GM18870 (cell line): ENCODE data around the gene SRRT.

Experiments used
- ATAC-seq: cut with Tn5 transposase; IDR thresholded peaks from one replicate; pipeline ENCODE4 v1.9.1; 2021; ENCODE audit warnings: moderate library complexity; ENCODE audit not compliant: unreplicated experiment

SRRT gene

DNA sequence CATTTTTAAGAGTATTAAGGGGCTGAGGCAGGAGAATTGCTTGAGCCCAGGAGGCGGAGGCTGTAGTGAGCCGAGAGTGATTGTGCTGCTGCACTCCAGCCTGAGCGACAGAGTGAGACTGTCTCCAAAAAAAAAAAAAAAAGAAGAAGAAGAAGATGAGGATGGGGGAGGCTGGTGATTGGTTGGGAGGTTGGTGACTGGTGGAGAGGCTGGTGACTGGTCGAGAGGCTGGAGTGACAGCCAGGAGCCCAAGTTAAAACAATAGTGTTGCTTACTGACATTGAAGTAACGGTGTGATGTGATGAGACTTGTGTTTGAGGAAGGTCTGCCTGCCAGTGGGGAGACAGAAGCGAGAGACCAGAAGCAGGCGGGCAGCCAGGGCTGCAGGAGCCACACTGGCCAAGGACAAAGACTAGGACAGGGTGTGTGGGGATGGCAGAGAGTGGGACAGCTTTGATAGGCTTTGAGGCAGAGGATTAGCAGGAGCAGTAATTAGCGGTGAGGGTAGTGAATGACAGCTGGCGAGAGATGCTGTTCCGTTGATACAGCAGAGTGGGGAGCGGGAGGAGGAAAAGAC, 4.9 kb downstream of the SRRT start:
- no peak for ATAC-seq

DNA sequence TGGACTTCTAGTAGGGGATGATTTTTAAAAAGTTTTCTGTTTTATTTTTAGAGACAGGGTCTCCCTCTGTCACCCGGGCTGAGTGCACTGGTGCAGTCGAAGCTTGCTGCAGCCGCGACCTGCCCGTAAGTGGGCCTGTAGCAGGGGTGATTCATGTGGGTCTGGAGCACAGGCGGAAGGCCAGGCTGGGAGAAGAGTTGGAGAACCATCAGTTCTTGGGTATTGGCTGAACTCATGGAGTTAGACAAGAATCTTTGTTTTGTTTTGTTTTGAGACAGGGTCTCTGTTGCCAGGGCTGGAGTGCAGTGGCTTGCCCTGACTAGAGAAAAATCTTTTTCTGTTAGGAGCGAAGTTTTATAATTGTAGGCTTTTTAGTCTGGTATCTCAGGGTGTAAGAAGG, 5.7 kb downstream of the SRRT start:
- ATAC-seq = no peak

DNA sequence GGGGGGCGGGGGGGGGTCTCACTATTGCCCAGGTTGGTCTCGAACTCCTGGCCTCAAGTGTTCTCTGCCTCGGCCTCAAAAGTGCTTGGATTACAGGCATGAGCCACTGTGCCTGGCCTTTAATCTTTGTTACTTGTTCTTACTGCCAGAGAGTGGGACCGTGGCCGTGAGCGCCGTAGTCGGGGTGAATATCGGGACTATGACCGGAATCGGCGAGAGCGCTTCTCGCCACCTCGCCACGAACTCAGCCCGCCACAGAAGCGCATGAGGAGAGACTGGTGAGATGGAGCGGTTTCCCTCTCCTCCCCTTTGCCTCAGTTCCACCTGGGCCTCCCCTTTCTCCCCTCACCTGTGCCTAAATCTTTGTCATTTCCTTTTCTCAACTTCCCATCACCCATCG, 6.2 kb downstream of the SRRT start:
- ATAC-seq = no peak

DNA sequence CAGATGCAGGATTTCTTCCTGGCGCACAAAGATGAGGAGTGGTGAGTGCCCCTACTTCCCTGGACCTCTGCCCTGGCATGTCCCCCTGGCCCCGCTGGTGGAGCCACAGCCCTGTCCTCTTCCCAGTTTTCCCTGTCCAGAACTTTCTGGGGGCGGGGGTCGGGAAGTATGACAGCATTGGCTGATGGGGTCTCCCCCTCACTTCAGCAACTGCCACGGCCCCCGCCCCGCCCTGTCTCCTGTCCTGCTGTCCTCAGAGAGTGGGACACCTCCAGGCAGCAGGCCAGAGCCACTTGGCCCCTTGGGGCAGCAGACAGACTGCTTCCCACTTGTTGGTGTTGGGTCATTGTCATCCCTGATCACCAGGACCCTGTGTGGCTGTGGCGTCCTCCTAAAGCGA, 7.3 kb downstream of the SRRT start:
- no peak for ATAC-seq

DNA sequence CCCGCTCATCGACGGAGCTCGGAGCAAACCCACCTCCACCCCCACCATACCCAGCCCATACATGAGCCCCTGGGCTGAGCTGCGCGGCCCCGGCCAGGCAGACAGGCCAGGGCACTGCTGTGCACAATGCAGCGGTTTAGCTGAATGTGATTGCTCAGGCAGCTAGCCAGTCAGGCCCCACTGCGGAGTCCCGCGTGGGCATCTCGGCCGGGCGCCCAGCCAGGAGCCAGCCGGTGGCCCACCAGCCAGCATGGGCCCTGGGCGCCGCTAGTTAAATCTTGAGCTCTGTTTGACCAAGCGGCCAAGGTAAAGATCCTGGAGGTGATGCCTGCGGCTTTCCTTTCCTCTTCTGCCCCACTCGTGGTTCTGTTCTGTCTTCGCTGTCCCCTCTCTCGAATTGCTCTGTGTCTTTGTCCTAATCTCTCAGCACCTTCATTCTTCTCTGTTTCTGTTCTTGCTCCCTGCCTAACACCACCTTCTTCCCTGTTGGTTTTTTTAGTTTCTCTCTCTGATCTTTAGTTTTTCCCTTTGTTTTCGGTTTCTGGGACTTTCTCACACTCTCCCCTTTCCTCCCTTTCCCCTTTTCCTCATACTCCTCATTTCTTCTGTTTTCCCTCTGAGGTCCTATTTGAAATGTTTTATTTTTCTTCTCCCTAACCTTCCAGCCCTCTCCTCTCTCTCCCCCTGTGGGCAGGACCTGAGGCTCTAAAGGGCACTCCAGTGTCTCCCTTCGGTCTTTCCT, 8.1 kb downstream of the SRRT start:
- ATAC-seq = no peak

DNA sequence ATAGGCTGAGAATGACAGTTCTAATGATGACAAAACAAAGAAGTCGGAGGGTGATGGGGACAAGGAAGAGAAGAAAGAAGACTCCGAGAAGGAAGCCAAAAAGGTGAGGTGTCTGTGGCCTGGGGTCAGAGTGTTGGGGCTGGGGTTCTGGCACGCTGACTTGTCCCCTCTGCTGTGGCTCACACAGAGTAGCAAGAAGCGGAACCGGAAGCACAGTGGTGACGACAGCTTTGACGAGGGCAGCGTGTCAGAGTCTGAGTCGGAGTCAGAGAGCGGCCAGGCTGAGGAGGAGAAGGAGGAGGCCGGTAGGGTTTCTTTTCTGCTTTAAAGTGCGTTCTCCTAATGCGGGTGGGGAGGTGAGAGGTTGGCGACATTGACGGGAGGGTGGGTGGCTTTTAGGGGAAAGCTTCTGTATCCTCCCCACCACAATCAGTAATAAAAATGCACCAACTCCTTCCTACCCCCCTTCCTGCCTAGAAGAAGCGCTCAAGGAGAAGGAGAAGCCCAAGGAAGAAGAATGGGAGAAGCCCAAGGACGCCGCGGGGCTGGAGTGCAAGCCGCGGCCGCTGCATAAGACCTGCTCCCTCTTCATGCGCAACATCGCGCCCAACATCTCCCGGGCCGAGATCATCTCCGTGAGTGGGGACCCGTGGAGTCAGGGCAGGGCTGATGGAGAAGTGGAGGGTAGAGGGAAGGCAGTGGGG, 10.0 kb downstream of the SRRT start:
- no peak for ATAC-seq

DNA sequence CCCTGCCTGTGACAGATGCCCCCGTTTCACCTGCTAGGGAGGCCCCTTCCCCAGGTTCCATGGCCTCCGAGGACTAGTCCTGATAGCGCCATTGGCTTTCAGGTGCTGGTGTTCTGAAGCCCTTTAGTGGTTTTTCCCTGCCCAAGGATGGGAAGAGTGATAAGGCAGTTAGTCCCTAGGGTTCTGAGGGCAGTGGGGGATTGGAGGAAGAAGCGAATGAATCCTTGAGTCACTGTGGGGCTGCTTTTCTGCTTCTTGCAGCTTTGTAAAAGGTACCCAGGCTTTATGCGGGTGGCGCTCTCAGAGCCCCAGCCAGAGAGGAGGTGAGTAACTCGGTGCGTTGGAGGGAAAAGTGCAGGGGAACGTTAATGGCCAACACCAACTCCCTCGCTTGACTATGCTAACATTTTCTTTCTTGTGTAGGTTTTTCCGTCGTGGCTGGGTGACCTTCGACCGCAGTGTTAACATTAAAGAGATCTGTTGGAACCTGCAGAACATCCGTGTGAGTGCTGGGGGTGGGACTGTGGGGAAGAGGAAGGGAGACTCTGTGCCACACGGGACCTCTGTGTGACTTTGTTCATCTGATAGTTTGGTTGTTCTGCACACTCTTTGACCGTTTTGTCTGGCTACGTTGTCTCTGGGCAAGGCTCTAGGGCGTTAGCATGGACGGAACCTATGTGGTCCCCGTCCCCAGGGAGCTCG, 10.7 kb downstream of the SRRT start:
- ATAC-seq = no peak

DNA sequence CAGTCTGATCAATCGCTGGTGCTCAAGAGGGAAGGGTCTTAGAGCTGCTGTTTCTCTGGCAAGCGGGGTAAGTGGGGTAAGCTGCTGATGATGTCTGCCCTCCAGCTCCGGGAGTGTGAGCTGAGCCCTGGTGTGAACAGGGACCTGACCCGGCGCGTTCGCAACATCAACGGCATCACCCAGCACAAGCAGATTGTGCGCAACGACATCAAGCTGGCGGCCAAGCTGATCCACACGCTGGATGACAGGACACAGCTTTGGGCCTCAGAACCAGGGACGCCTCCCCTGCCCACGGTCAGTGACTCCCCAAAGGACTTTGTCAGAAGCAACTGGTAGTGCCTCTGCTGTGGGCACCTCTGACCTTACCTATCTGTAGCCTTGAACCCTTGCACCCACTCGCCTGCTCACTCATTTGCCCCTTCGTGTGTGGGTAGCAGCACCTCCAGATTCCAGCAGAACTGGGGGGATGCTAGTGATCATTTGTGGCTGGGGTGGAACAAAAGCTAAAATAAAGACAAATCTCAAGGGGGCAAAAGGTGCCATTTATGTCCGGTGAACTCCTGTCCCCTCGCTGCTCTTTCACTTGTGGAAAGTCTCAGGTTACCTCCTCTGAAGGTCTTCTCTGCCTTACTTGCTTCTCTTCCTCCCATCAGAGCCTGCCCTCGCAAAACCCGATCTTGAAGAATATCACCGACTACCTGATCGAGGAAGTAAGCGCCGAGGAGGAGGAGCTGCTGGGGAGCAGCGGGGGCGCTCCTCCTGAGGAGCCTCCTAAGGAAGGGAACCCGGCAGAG, 11.4 kb downstream of the SRRT start:
- no peak for ATAC-seq

DNA sequence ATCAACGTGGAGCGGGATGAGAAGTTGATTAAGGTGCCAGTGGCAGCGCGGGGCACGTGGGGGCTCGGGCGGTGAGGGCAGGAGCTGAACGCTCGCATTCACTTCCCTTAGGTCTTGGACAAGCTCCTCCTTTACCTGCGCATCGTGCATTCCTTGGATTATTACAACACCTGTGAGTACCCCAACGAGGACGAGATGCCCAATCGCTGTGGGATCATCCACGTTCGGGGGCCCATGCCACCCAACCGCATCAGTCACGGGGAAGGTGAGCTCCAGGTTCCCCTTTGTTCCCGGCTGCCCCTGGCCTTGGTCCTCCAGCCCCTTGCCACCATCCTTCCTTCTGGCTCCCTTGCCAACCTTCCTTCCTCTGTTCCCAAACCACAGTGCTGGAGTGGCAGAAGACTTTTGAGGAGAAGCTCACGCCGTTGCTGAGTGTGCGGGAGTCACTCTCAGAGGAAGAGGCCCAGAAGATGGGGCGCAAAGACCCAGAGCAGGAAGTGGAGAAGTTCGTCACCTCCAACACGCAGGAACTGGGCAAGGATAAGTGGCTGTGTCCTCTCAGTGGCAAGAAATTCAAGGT, 12.1 kb downstream of the SRRT start:
- ATAC-seq = no peak

DNA sequence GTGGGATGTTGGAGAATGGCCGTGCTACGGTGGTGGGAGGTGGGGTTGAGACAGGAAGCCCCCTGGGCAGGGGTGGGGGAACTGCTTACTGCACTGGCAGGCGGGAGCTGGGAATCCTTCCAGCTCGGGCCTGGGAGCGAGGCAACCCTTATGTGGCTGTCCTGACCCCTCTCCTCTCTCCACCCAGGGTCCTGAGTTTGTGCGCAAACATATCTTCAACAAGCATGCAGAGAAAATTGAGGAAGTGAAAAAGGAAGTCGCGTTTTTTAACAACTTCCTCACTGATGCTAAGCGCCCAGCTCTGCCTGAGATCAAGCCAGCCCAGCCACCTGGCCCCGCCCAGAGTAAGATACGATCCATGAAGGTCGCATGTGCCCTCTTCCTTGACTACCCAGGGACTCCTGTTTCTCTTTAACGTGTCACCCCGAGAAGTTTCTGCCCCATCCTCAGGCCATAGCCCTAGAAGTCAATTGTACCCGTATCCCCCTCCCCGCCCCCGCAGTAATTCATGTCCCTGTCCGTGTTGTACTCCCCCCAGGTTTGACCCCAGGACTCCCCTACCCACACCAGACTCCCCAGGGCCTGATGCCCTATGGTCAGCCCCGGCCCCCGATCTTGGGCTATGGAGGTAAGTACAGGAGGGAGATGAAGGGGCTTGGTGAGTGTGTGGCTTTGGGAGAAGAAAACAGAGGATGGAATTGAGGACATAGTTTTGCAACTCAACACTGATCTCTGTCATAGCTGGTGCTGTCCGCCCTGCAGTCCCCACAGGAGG, 12.8 kb downstream of the SRRT start:
- ATAC-seq = peak; percentile 42

DNA sequence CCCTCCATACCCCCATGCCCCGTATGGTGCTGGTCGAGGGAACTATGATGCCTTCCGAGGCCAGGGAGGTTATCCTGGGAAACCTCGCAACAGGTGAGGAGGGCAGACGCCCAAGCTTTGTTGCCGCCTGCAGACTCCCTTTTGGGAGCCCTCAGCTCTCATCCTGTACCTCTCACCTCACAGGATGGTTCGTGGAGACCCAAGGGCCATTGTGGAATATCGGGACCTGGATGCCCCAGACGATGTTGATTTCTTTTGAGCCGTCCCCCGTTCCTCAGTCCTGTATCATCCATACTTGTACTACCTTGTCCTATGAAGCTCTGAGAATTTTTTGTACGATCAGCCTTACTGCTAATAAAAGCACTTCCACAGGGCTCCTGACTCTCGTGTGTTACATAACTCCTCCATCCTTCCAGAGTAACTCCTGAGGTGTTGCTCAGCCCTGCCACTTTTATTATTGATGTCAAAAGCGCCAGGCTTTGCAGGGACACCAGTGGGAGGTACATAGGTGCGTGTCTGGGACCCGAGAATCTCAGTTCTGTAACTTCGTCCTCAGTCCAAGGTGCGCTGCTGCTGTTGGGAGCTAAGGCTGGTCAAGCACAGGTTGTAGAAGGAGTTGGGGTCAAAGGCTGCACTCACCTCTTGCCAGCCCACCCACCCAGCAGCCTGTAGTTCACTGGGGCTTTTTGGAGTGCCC, 13.5 kb downstream of the SRRT start:
- ATAC-seq = no peak

DNA sequence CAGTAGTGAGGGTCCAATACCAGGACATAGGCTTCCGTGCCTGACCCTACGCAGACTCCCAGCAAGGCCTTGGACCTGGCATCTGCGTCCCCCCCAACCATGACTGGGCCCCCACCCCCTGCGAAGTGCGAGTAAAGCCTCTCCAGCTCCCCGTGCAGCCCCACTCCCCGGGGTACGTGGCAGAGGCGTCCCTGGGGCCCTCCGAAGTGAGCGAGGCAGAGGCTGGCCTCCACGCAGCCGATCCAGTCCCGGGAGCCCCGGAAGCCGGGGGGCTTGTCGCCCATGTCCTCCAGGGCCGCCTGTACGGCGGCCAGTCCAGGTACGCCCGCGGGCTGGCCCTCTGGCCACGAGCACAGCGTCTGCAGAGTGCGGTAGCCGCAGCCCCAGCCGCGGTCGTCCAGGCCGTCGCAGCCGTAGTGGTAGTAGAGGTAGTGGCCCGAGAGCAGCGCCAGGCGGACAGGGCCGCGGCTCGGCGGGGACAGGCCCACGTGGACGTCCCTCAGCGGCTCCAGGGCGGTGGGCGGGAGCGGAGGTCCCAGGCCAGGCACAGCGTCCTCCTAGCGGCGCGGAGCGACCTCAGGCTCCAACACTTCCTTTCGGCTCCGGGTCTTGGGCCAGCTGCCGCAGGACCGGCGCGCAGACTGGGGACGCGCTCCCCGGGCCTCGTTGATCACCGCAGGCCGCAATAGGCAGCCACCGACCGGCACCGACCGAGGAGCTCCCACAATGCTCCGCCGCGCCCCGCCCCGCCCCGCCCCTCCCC, 14.3 kb downstream of the SRRT start, which contains the start of gene UFSP1:
TSS of gene UFSP1 (minus strand) at position 728 of the 763 bp plus-strand sequence. CDS start at position 284, 444 bp downstream.
- ATAC-seq = no peak

DNA sequence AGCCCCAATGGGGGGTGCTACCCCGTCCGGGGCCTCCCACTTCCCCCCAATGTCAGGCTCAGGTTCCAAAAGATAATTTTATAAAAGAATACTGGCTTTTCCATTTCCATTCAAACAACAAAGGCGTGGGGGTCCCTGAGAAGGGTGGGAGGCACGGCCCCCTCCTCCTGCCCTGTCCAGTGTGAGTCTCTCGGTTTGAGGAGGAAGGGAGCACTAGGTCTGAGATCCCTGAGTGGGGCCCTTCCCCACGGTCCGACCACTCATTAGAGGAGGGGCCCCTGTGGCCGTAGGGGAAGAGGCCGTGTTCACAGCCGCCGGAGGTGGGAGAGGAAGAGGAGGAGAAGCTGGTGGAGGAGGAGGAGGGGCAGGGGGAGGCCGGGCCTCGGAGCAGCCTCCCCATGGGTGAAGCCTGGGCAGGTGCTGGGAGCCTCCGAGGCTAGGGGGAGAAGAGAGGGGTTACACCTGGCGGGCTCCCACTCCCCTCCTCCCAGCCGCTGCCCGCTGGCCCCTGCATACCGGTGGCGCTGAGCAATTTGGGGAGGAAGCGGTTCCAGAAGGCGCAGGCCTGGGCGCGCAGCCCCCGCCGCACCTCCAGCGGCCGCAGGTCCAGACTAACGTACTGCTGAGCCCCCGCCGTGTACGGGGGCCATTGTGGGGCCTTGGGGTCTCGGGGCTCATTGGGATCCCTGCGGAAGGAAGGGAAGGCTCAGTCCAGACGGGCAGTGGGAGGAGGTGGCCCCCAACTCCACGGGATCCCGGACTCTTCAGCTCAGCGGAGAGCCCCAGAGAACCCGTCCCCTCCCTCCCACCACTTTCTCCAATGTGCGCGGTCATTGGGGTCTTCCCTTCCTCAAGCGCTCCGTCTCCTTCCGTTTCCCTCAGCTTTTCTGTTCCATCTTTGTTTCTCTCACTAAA, 16.0 kb downstream of the SRRT start:
- ATAC-seq = no peak

DNA sequence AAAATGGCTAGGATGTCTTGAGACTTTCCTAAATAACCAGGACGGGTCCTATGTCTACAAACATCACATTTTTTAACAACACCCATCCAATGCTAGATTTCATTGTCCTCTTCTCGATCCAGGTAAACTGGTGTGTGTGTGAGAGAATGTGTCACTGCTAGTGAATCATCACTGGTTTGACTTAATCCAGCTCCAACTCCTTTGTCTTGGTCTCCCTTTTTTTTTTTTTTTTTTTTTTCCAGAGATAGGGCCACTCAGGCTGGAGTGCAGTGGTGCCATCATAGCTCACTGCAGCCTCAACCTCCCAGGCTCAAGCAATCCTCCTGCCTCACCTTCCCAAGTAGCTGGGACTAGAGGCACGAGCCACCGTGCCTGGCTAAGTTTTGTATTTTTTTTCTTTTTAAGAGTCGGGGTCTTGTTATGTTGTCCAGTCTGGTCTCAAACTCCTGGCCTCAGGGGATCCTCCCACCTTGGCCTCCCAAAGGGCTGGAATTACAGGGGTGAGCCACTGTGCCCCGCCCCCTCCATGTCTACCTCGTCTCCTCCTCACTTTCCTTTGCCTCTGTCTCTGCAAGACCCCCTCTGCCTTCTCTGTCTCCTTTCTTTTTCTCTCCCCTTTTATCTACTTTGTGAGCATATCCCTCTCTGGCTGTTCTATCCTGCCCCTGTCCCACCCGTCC, 16.8 kb downstream of the SRRT start:
- no peak for ATAC-seq

DNA sequence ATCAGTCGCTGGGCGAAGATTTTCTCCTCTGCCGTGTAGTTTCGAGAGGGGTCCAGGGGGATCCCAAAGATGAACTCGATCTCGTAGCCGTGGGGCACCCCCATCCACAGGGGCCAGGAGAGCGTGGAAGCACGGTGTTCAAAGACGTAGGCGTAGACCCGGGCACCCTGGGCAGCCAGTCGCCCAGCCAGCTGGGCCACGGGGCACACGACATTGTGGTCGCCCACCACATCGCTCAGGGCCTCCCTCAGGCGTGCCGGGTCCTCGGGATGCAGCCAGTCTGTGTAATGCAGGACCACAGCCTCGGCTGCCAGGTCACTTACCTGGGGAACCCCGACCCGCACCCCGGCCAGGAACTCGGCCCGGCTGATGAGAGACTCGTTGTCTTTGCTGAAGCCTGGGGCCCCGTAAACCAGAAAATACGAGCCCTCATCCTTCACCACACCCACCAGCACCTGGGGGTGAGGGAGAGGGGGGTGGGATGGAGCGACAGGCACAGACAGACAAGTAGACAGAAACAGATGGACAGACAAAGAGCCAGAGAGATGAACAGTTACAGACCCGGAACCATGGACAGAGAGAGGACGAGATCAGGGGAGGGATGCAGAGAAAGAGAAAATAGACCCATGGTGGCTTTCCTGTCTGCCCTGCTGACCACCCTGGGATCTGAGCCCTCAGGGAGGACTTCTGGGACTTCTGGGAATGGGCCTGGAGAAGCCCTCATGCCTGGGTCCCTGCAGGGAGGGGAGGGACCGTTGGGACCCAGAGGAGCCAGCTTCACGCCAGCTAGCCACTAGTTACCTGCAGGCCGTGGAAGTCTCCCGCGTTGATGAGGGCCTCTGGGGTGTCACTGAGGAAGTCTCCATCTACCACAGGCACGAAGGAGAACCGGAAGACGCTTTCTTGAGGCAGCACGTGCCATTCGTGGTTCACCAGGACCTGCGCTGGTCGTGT, 17.7 kb downstream of the SRRT start:
- no peak for ATAC-seq
